HG03439 (cell line): ENCODE results near the gene WBP1.
"Not testable (repeated sequence)": the region's sequence is repeated elsewhere in the genome, so short reads cannot be mapped to it uniquely, and the experiment has no call there.

ENCODE experiments used
- ATAC-seq: cut with Tn5 transposase; IDR thresholded peaks from one replicate; pipeline ENCODE4 v1.9.1; 2021; ENCODE audit warnings: mild to moderate bottlenecking, moderate library complexity; ENCODE audit not compliant: unreplicated experiment

Gene WBP1

GRCh38 chr2:74426181-74426758 lies 32.0 kb upstream of the WBP1 start:
- no peak for ATAC-seq

- no peak for ATAC-seq
Observed at GRCh38 chr2:74427551-74427950, 30.7 kb upstream of the WBP1 start.

- ATAC-seq: no peak
Observed at GRCh38 chr2:74428675-74429074, 29.6 kb upstream of the WBP1 start.

- ATAC-seq: no peak
Observed at GRCh38 chr2:74429487-74430451, 28.5 kb upstream of the WBP1 start.

GRCh38 chr2:74430502-74430901 lies 27.7 kb upstream of the WBP1 start:
- ATAC-seq: no peak

GRCh38 chr2:74436111-74436805 lies 22.0 kb upstream of the WBP1 start:
- ATAC-seq: no peak

- no peak for ATAC-seq
Observed at GRCh38 chr2:74436848-74437695, 21.2 kb upstream of the WBP1 start.

- no peak for ATAC-seq
Observed at GRCh38 chr2:74438248-74438647, 20.0 kb upstream of the WBP1 start.

GRCh38 chr2:74439373-74439772 lies 18.9 kb upstream of the WBP1 start:
- ATAC-seq: no peak

GRCh38 chr2:74439803-74440377 lies 18.3 kb upstream of the WBP1 start:
- no peak for ATAC-seq

- ATAC-seq: peak; percentile 59
Observed at GRCh38 chr2:74440378-74441169, 17.7 kb upstream of the WBP1 start.

GRCh38 chr2:74441170-74441689 lies 17.0 kb upstream of the WBP1 start:
- ATAC-seq: no peak

- ATAC-seq: no peak
Observed at GRCh38 chr2:74441690-74442482, 16.4 kb upstream of the WBP1 start, which contains the start of gene RTKN. Gene RTKN (minus strand): TSS chr2:74441937. CDS start chr2:74441816, 121 bp downstream.

- ATAC-seq: not testable (repeated sequence)
Observed at GRCh38 chr2:74442483-74443297, 15.5 kb upstream of the WBP1 start.

GRCh38 chr2:74444498-74445318 lies 13.5 kb upstream of the WBP1 start:
- no peak for ATAC-seq

GRCh38 chr2:74447230-74447999 lies 10.8 kb upstream of the WBP1 start:
- no peak for ATAC-seq
